ENCODE measurements around the gene ZNF275.

DNA sequence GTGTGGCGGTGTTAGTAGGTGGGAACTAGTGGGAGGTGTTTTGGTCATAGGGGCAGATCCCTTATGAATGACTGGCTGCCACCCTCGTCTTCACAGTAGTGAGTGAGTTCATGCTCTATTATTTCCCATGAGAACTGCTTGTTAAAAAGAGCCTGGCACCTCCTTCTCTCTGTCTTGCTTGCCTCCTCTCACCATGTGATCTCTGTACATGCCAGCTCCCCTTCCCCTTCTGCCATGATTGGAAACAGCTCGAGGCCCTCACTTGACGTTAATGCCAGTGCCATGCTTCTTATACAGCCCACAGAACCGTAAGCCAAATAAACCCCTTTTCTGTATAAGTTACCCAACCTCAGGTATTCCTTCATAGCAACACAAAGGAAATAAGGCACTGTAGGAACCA is 34.1 kb upstream of the ZNF275 start:
- TF ChIP-seq, protein P1, sequence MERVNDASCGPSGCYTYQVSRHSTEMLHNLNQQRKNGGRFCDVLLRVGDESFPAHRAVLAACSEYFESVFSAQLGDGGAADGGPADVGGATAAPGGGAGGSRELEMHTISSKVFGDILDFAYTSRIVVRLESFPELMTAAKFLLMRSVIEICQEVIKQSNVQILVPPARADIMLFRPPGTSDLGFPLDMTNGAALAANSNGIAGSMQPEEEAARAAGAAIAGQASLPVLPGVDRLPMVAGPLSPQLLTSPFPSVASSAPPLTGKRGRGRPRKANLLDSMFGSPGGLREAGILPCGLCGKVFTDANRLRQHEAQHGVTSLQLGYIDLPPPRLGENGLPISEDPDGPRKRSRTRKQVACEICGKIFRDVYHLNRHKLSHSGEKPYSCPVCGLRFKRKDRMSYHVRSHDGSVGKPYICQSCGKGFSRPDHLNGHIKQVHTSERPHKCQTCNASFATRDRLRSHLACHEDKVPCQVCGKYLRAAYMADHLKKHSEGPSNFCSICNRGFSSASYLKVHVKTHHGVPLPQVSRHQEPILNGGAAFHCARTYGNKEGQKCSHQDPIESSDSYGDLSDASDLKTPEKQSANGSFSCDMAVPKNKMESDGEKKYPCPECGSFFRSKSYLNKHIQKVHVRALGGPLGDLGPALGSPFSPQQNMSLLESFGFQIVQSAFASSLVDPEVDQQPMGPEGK (CRISPR knock-in tag; IDR thresholded peaks at IDR 0.05; ENCODE audit: borderline replicate concordance) = no peak
- TF ChIP-seq RARB (CRISPR knock-in tag; IDR thresholded peaks at IDR 0.05) (no peak), ZNF8 (CRISPR knock-in tag; IDR thresholded peaks at IDR 0.05) (no peak), ZFP30 (CRISPR knock-in tag; IDR thresholded peaks at IDR 0.05) (no peak), GLIS3 (CRISPR knock-in tag; IDR thresholded peaks at IDR 0.05) (no peak), OSR1 (CRISPR knock-in tag; IDR thresholded peaks at IDR 0.05) (no peak), ZNF565 (CRISPR knock-in tag; conservative IDR thresholded peaks at IDR 0.05; ENCODE audit: low read depth) (no peak), ZC3H10 (CRISPR knock-in tag; IDR thresholded peaks at IDR 0.05) (no peak), ESRRG (CRISPR knock-in tag; IDR thresholded peaks at IDR 0.05) (no peak)
- TF ChIP-seq, protein P2, sequence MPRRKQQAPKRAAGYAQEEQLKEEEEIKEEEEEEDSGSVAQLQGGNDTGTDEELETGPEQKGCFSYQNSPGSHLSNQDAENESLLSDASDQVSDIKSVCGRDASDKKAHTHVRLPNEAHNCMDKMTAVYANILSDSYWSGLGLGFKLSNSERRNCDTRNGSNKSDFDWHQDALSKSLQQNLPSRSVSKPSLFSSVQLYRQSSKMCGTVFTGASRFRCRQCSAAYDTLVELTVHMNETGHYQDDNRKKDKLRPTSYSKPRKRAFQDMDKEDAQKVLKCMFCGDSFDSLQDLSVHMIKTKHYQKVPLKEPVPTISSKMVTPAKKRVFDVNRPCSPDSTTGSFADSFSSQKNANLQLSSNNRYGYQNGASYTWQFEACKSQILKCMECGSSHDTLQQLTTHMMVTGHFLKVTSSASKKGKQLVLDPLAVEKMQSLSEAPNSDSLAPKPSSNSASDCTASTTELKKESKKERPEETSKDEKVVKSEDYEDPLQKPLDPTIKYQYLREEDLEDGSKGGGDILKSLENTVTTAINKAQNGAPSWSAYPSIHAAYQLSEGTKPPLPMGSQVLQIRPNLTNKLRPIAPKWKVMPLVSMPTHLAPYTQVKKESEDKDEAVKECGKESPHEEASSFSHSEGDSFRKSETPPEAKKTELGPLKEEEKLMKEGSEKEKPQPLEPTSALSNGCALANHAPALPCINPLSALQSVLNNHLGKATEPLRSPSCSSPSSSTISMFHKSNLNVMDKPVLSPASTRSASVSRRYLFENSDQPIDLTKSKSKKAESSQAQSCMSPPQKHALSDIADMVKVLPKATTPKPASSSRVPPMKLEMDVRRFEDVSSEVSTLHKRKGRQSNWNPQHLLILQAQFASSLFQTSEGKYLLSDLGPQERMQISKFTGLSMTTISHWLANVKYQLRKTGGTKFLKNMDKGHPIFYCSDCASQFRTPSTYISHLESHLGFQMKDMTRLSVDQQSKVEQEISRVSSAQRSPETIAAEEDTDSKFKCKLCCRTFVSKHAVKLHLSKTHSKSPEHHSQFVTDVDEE (CRISPR knock-in tag; IDR thresholded peaks at IDR 0.05) = no peak
- TF ChIP-seq, protein P3, sequence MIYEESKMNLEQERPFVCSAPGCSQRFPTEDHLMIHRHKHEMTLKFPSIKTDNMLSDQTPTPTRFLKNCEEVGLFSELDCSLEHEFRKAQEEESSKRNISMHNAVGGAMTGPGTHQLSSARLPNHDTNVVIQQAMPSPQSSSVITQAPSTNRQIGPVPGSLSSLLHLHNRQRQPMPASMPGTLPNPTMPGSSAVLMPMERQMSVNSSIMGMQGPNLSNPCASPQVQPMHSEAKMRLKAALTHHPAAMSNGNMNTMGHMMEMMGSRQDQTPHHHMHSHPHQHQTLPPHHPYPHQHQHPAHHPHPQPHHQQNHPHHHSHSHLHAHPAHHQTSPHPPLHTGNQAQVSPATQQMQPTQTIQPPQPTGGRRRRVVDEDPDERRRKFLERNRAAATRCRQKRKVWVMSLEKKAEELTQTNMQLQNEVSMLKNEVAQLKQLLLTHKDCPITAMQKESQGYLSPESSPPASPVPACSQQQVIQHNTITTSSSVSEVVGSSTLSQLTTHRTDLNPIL (CRISPR knock-in tag; IDR thresholded peaks at IDR 0.05; ENCODE audit: low read depth) = no peak
